CD14-positive monocyte (primary cell): ENCODE data around the gene GRIK3. TPM values are rescaled to one million over a fixed set of nuclear protein-coding genes. Genes with fewer than 3 reads are reported as not detected.

Experiments
- DNase-seq, 3 donors: peaks; one replicate each; pipeline ENCODE4 v3.0.0-alpha.2; 2011 to 2022
- H2AFZ ChIP-seq: 2 replicates; pipeline ENCODE4 v1.6.0; 2012; ENCODE audit warnings: mild to moderate bottlenecking, low read depth, low read length, inconsistent platforms; ENCODE audit not compliant: insufficient read depth, poor library complexity, severe bottlenecking
- H3K27ac ChIP-seq, 2 donors: 1 replicate in 1 of 2; 2 replicates in 1 of 2; pipeline ENCODE4 v1.5.1; 2012 to 2013; ENCODE audit warnings: low read length in 2 of 2, control low read depth in 1 of 2, inconsistent platforms in 1 of 2, low read depth in 1 of 2, mild to moderate bottlenecking in 1 of 2
- H3K27me3 ChIP-seq, 2 donors: one replicate each; pipeline versions ENCODE4 v1.6.0 to v1.6.1; 2011 to 2013; ENCODE audit warnings: low read length in 2 of 2; ENCODE audit not compliant: control insufficient read depth in 2 of 2, insufficient read depth in 2 of 2
- H3K36me3 ChIP-seq, 2 donors: replicated peaks in 1 of 2; 1 replicate in 1 of 2; 2 replicates in 1 of 2; pipeline versions ENCODE4 v1.5.1 to v1.6.1; 2012 to 2013; ENCODE audit warnings: low read length in 2 of 2, control low read depth in 1 of 2, inconsistent platforms in 1 of 2, mild to moderate bottlenecking in 1 of 2; ENCODE audit not compliant: insufficient read depth in 2 of 2, control insufficient read depth in 1 of 2
- H3K4me1 ChIP-seq, 2 donors: 1 replicate in 1 of 2; 2 replicates in 1 of 2; pipeline versions ENCODE4 v1.5.1 to v1.6.1; 2012 to 2013; ENCODE audit warnings: low read length in 2 of 2, control low read depth in 1 of 2, inconsistent platforms in 1 of 2, mild to moderate bottlenecking in 1 of 2, moderate library complexity in 1 of 2; ENCODE audit not compliant: insufficient read depth in 2 of 2, control insufficient read depth in 1 of 2
- H3K4me2 ChIP-seq: replicated peaks from 2 replicates; pipeline ENCODE3; 2012; ENCODE audit warnings: low read length, moderate library complexity, mild to moderate bottlenecking; ENCODE audit not compliant: poor library complexity, severe bottlenecking; ENCODE audit errors: extremely low read depth
- H3K4me3 ChIP-seq, 3 experiments: fragments of 200-600 bp in 1 of 3; sonication (generic) in 1 of 3; replicated peaks in 1 of 3; 1 replicate in 2 of 3; 2 replicates in 1 of 3; pipeline ENCODE4 v1.5.1; 2011 to 2013; ENCODE audit warnings: low read length in 3 of 3, mild to moderate bottlenecking in 3 of 3, control low read depth in 2 of 3, low read depth in 2 of 3, inconsistent platforms in 1 of 3, moderate library complexity in 1 of 3
- H3K79me2 ChIP-seq: 2 replicates; pipeline ENCODE4 v1.6.0; 2012; ENCODE audit warnings: mild to moderate bottlenecking, control low read depth, inconsistent platforms, low read length, moderate library complexity; ENCODE audit not compliant: insufficient read depth
- H3K9ac ChIP-seq: 2 replicates; pipeline ENCODE4 v1.6.0; 2017; ENCODE audit warnings: low read length, mild to moderate bottlenecking; ENCODE audit not compliant: insufficient read depth, poor library complexity, severe bottlenecking
- H3K9me3 ChIP-seq, 2 donors: replicated peaks in 1 of 2; 1 replicate in 1 of 2; 2 replicates in 1 of 2; pipeline versions ENCODE4 v1.5.1 to v1.6.1; 2012 to 2013; ENCODE audit warnings: low read length in 2 of 2, control low read depth in 1 of 2; ENCODE audit not compliant: control insufficient read depth in 1 of 2, insufficient read depth in 1 of 2
- H4K20me1 ChIP-seq: 2 replicates; pipeline ENCODE4 v1.6.0; 2012; ENCODE audit warnings: mild to moderate bottlenecking, low read length, control low read depth, moderate library complexity; ENCODE audit not compliant: insufficient read depth
- H3K27ac Mint-ChIP-seq, 7 donors: one replicate each; pipeline ENCODE4 v1.8.0; 2020; ENCODE audit warnings: mild to moderate bottlenecking in 7 of 7, mixed read lengths in 7 of 7, moderate library complexity in 6 of 7, inconsistent platforms in 2 of 7
- H3K27me3 Mint-ChIP-seq, 3 donors: one replicate each; pipeline ENCODE4 v1.8.0; 2021 to 2022; ENCODE audit warnings: low read depth in 3 of 3, mild to moderate bottlenecking in 3 of 3, mixed read lengths in 3 of 3, moderate library complexity in 3 of 3, inconsistent platforms in 1 of 3
- H3K36me3 Mint-ChIP-seq, 2 donors: one replicate each; pipeline ENCODE4 v1.8.0; 2020; ENCODE audit warnings: mixed read lengths in 2 of 2, inconsistent platforms in 1 of 2, mild to moderate bottlenecking in 1 of 2
- H3K4me1 Mint-ChIP-seq: one replicate; pipeline ENCODE4 v1.8.0; 2020; ENCODE audit warnings: mild to moderate bottlenecking, mixed read lengths
- H3K4me3 Mint-ChIP-seq, 2 donors: one replicate each; pipeline ENCODE4 v1.8.0; 2020; ENCODE audit warnings: mild to moderate bottlenecking in 2 of 2, mixed read lengths in 2 of 2, moderate library complexity in 1 of 2
- H3K9me3 Mint-ChIP-seq, 7 donors: one replicate each; pipeline ENCODE4 v1.8.0; 2020 to 2022; ENCODE audit warnings: mixed read lengths in 7 of 7, mild to moderate bottlenecking in 6 of 7, moderate library complexity in 6 of 7, inconsistent platforms in 2 of 7
- CTCF ChIP-seq: fragments of 200-600 bp; IDR thresholded peaks from one replicate; pipeline ENCODE4 v1.8.0; 2022; ENCODE audit warnings: antibody characterized with exemption, mild to moderate bottlenecking
- WGBS: methylation state at CpG from one replicate; pipeline ENCODE4 v1.1.5; 2013; ENCODE audit warnings: missing lambda C conversion rate; ENCODE audit not compliant: insufficient coverage; 5-methylcytosine and 5-hydroxymethylcytosine counted together
- intact Hi-C, 2 donors: fragments of 100-400 bp; cut with micrococcal nuclease; formaldehyde crosslinking; loops; one replicate each; pipeline versions ENCODE4 v1.15.0 to v1.15.1; 2023
- polyA plus RNA-seq, 3 donors: library from polyadenylated mRNA; depleted of rRNA in 1 of 3; unstranded in 2 of 3; stranded (reverse) in 1 of 3; fragments of 300-500 nt in 2 of 3; fragments of >200 nt in 1 of 3; fragmentation: Illumina TruSeq in 2 of 3; gene quantifications; 1 replicate in 2 of 3; 2 replicates in 1 of 3; pipeline ENCODE4 v1.2.3, GENCODE V29; 2012 to 2021

Gene GRIK3
- polyA plus RNA-seq, 3 donors = not detected

GRCh38 chr1:36882536-36883285 lies 151.6 kb downstream of the GRIK3 start:
- H3K27me3 Mint-ChIP-seq = peaks cover 0 to 8% (median 7%) of the 10 kb centered on the region in 3 donors
- no peak overlapping the region for H3K9ac ChIP-seq
- no peak overlapping the region for H3K27ac ChIP-seq
- no peaks in the 10 kb centered on the region for H3K9me3 Mint-ChIP-seq
- no peaks in the 10 kb centered on the region for H3K79me2 ChIP-seq
- no peaks in the 10 kb centered on the region for H3K9me3 ChIP-seq
- no peaks in the 10 kb centered on the region for H4K20me1 ChIP-seq
- H2AFZ ChIP-seq = no peak overlapping the region
- intact Hi-C loops = no loop called here
- no peaks in the 10 kb centered on the region for H3K27me3 ChIP-seq
- H3K36me3 Mint-ChIP-seq = no peaks in the 10 kb centered on the region
- no peaks in the 10 kb centered on the region for H3K36me3 ChIP-seq
- 98% methylated on average over 7 of the region's 11 CpGs for WGBS
- H3K4me2 ChIP-seq = no peak overlapping the region
- no peak for DNase-seq
- H3K4me3 ChIP-seq = no peak overlapping the region
- no peak overlapping the region for H3K27ac Mint-ChIP-seq
- TF ChIP-seq CTCF = no peak
- no peaks in the 10 kb centered on the region for H3K4me1 Mint-ChIP-seq
- H3K4me3 Mint-ChIP-seq = no peak overlapping the region
- H3K4me1 ChIP-seq = no peaks in the 10 kb centered on the region

DNA sequence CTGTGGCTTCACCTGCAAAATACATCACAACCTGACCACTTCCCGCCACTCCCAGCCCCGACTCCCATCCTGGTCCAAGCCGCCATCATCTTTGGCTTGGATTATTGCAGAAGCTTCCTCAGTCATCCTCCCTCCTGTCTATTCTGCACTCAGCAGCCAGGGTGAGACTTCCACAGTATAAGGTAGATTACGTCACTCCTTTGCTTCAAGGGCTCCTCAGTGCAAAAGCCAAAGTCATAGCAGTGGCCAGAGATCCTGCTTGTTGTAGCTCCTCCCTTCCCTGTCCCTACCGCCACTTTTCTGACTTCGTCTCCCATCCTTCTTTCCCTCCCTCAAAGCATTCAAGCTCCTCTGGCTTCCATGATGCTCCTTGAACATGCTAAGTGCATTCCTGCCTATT lies 152.8 kb downstream of the GRIK3 start:
- Mint-ChIP-seq H3K9me3 (no peaks in the 10 kb centered on the region), H3K27ac (peak overlapping the region in 1 of 7 donors; percentile 12), H3K36me3 (no peaks in the 10 kb centered on the region), H3K4me1 (no peaks in the 10 kb centered on the region), H3K27me3 (peaks cover 3 to 11% (median 6%) of the 10 kb centered on the region in 3 donors), H3K4me3 (no peak overlapping the region)
- H3K9ac ChIP-seq = no peak overlapping the region
- WGBS = 98% methylated on average over 4 of the region's 6 CpGs
- no peak for DNase-seq
- TF ChIP-seq CTCF = no peak
- H2AFZ ChIP-seq = no peak overlapping the region
- H3K4me3 ChIP-seq = no peak overlapping the region
- H3K4me2 ChIP-seq = no peak overlapping the region
- no peaks in the 10 kb centered on the region for H3K27me3 ChIP-seq
- no peaks in the 10 kb centered on the region for H3K9me3 ChIP-seq
- H3K36me3 ChIP-seq = no peaks in the 10 kb centered on the region
- H4K20me1 ChIP-seq = no peaks in the 10 kb centered on the region
- H3K27ac ChIP-seq = no peak overlapping the region
- intact Hi-C loops = no loop called here
- H3K4me1 ChIP-seq = no peaks in the 10 kb centered on the region
- no peaks in the 10 kb centered on the region for H3K79me2 ChIP-seq
